Panc1 (cell line): ENCODE measurements around the gene SCCPDH. TPM values are rescaled to one million over a fixed set of nuclear protein-coding genes. Genes with fewer than 3 reads are reported as not detected.

Experiments used
- ATAC-seq: fragments of 200-7000 bp; cut with Tn5 transposase; 2 replicates; pipeline ENCODE4 v1.9.1; 2020; ENCODE audit warnings: mild to moderate bottlenecking, moderate library complexity
- BruUV-seq: library from RNA; stranded (reverse); fragments of 400-500 nt; replicated peaks from 2 replicates; lab custom pipeline; 2021; lab: Mats Ljungman, UMichigan
- CTCF ChIA-PET: fragments of 300-600 bp; sonication (Branson Sonifier 250); formaldehyde crosslinking; loops from one replicate; lab custom pipeline; 2022; ENCODE audit warnings: antibody characterized with exemption; lab: Charles Lee
- POLR2A ChIA-PET: fragments of 300-600 bp; sonication (Branson Sonifier 250); formaldehyde crosslinking; loops from one replicate; lab custom pipeline; 2022; ENCODE audit warnings: antibody characterized with exemption; lab: Charles Lee
- DNase-seq: peaks from one replicate; pipeline ENCODE4 v3.0.0-alpha.2; 2010; ENCODE audit warnings: low read depth, low spot score
- H3K27ac ChIP-seq: 2 replicates; pipeline ENCODE4 v1.5.1; 2011; ENCODE audit warnings: mild to moderate bottlenecking, low read length, inconsistent platforms
- H3K27me3 ChIP-seq: fragments of 200-500 bp; sonication (Bioruptor generic); 2 replicates; pipeline ENCODE4 v1.6.0; 2014; ENCODE audit warnings: low read length, inconsistent platforms; ENCODE audit not compliant: control insufficient read depth, insufficient read depth
- H3K36me3 ChIP-seq: fragments of 200-500 bp; sonication (Bioruptor generic); 2 replicates; pipeline ENCODE4 v1.5.1; 2014; ENCODE audit warnings: inconsistent platforms, mild to moderate bottlenecking, low read length, moderate library complexity; ENCODE audit not compliant: control insufficient read depth, insufficient read depth
- H3K4me1 ChIP-seq: 2 replicates; pipeline ENCODE4 v1.5.1; 2011; ENCODE audit warnings: inconsistent platforms, mild to moderate bottlenecking, low read length, moderate library complexity; ENCODE audit not compliant: control insufficient read depth, insufficient read depth
- H3K4me3 ChIP-seq, 2 experiments: 2 replicates each; pipeline ENCODE4 v1.5.1; 2011 to 2012; ENCODE audit warnings: low read depth in 2 of 2, low read length in 2 of 2, mild to moderate bottlenecking in 2 of 2, inconsistent platforms in 1 of 2, moderate library complexity in 1 of 2
- H3K9me3 ChIP-seq: fragments of 200-500 bp; sonication (Bioruptor generic); 2 replicates; pipeline ENCODE4 v1.5.1; 2014; ENCODE audit warnings: low read depth, mild to moderate bottlenecking, inconsistent platforms, low read length, moderate library complexity; ENCODE audit not compliant: control insufficient read depth, insufficient read depth
- POLR2AphosphoS5 ChIP-seq: IDR thresholded peaks from 2 replicates; pipeline ENCODE4 v1.6.1; 2012; ENCODE audit warnings: mild to moderate bottlenecking, low read depth, low read length, moderate library complexity
- SIN3A ChIP-seq: IDR thresholded peaks from 2 replicates; pipeline ENCODE4 v1.6.1; 2012; ENCODE audit warnings: low read depth, mild to moderate bottlenecking, low read length, moderate library complexity, borderline replicate concordance; ENCODE audit not compliant: insufficient read depth
- TCF7L2 ChIP-seq: IDR thresholded peaks from 2 replicates; pipeline ENCODE4 v1.6.1; 2011; ENCODE audit warnings: mild to moderate bottlenecking, low read depth, low read length, inconsistent platforms
- in situ Hi-C: cut with HindIII; loops from 2 replicates; pipeline ENCODE4 v1.10.0; 2016; ENCODE audit warnings: low sequenced_read_pairs, low pct_unique_long_range_greater_than_20kb
- intact Hi-C: fragments of 100-400 bp; cut with micrococcal nuclease; formaldehyde crosslinking; loops from one replicate; pipeline ENCODE4 v1.10.0; 2022; ENCODE audit not compliant: unreplicated experiment
- total RNA-seq: library from RNA; stranded (reverse); gene quantifications from one replicate; pipeline ENCODE4 v1.2.1, GENCODE V29; 2021; ENCODE audit not compliant: unreplicated experiment
- TF ChIP-seq, protein P1 (sequence below): fragments of 450-650 bp; IDR thresholded peaks from 2 replicates; pipeline ENCODE4 v1.5.1; 2017; ENCODE audit warnings: mild to moderate bottlenecking
- TF ChIP-seq, protein P2 (sequence below), 2 experiments: IDR thresholded peaks; 2 replicates each; pipeline ENCODE4 v1.6.1; 2011 to 2012; ENCODE audit warnings: low read depth in 2 of 2, control low read depth in 1 of 2, low read length in 1 of 2, mild to moderate bottlenecking in 1 of 2, moderate library complexity in 1 of 2; ENCODE audit not compliant: insufficient read depth in 1 of 2

The SCCPDH gene
- total RNA-seq, 1 experiment from 2014 or later, result 40.2 TPM

DNA sequence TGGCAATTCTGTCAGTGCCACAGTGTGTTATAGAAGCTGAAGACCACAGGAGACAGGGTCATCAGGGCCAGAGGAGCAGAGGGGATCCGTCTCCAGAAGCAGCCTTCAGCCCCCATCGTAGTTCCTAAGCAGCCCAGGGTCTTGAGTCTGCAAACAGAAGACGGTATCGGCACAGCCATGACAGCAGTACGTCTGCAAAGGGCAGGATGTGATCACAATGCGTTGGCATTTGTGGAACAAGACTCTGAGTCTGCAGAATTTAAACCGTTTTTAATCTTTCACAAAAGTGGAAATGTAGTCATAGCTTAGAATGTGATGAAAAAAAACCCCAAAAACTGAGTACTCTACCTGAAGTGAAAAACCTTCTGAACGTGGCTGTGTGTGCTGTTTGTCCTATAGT lies 44.0 kb upstream of the SCCPDH start:
- H3K4me1 ChIP-seq, result no peaks in the 10 kb centered on the region
- H3K4me3 ChIP-seq, result no peak overlapping the region
- H3K9me3 ChIP-seq, result no peaks in the 10 kb centered on the region
- no peak overlapping the region for H3K27ac ChIP-seq
- CTCF ChIA-PET, result interaction anchor here (1.2 kb wide), 1 partner anchor 9 kb away, joined by 7 read pairs; no protein-coding TSS in a partner anchor
- TF ChIP-seq, protein P1, sequence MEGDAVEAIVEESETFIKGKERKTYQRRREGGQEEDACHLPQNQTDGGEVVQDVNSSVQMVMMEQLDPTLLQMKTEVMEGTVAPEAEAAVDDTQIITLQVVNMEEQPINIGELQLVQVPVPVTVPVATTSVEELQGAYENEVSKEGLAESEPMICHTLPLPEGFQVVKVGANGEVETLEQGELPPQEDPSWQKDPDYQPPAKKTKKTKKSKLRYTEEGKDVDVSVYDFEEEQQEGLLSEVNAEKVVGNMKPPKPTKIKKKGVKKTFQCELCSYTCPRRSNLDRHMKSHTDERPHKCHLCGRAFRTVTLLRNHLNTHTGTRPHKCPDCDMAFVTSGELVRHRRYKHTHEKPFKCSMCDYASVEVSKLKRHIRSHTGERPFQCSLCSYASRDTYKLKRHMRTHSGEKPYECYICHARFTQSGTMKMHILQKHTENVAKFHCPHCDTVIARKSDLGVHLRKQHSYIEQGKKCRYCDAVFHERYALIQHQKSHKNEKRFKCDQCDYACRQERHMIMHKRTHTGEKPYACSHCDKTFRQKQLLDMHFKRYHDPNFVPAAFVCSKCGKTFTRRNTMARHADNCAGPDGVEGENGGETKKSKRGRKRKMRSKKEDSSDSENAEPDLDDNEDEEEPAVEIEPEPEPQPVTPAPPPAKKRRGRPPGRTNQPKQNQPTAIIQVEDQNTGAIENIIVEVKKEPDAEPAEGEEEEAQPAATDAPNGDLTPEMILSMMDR, result no peak
- TF ChIP-seq POLR2AphosphoS5, result no peak
- no peak for TF ChIP-seq TCF7L2
- BruUV-seq, result no TSS peak
- intact Hi-C loops, result no loop called here
- POLR2A ChIA-PET, result no interaction called here
- DNase-seq, result no peak
- in situ Hi-C loops, result no loop called here
- H3K27me3 ChIP-seq, result no peaks in the 10 kb centered on the region
- no peaks in the 10 kb centered on the region for H3K36me3 ChIP-seq
- ATAC-seq, result no peak

DNA sequence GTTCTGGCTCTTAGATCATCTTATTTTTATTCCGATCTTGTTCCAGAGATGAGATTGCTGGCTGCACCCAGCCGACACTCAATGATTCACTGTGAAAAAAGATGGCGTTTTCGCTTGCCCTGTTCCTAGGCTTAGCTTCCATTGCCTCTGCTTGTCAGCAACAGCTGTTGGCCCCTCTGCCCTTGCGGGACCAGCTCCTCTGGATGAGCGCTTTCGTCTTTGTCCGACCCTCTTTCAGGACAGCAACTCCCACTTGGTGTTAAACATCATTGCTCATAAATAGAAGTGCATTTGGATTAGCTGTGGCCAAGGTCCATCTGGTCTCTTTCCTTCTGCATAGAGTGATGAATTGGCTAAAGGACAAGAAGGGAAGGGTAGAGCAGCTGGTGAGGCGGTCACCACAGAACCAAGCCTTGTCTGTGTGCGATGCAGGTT lies 43.5 kb upstream of the SCCPDH start:
- ChIA-PET CTCF (interaction anchor here (1.2 kb wide), 1 partner anchor 9 kb away, joined by 7 read pairs; no protein-coding TSS in a partner anchor), POLR2A (no interaction called here)
- no TSS peak for BruUV-seq
- TF ChIP-seq TCF7L2, result no peak
- ATAC-seq (no peak), DNase-seq (no peak)
- intact Hi-C loops, result no loop called here
- in situ Hi-C loops, result no loop called here
- Histone ChIP-seq H3K27ac (no peak overlapping the region), H3K4me3 (no peak overlapping the region), H3K36me3 (no peaks in the 10 kb centered on the region), H3K27me3 (no peaks in the 10 kb centered on the region), H3K4me1 (no peaks in the 10 kb centered on the region), H3K9me3 (no peaks in the 10 kb centered on the region)

DNA sequence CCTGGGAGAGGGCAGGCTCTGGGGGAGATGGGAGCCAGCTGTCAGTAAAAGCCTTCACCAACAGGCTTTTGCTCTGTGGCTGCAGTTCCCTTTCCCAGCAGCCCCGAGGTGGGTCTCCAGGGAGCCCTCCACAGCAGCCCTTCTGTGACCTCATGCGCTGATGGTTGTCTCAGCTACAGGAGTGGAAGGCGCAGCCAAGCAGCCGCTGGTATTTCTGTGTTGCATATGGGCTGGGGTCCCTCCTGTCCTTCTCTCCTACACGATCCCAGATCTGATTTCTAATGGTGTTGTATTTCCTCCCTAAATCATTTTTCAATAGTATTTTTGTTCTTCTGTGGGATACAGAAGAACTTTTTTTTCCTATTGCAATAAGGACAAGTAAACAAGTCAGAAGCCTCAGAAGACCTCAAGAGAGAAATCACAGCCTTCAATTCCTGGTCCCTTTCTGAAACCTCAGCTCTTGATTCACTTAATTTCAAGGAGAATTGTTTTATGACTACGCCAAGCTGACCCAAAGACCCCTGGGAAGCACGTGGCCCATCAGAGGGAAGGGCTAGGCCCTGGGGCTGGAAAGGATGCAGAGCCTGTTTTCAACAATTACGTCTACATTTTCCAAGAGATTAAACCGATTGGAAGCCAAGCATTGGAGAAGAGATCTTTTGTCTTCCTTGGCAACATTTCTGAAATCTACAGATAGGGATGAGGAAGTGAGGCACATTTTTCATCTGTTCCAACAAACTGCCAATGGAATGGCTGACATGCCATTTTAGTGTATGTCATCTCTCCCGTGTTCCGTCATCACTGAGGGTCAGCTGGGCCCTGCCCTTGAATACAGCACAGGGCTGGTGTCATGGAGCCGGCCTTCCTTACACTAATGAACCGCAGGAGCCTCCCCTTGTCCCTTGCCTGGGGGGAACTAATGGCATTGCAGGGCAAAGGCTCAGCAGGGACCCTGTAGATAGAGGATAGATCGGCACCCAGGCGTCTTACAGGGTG lies 42.0 kb upstream of the SCCPDH start:
- no peak for ATAC-seq
- POLR2A ChIA-PET, result interaction anchor here (0.6 kb wide), 1 partner anchor 1700 kb away, joined by 8 read pairs; no protein-coding TSS in a partner anchor
- CTCF ChIA-PET, result no interaction called here

More for the DNA sequence above, 42.0 kb upstream of the SCCPDH start:
- H3K36me3 ChIP-seq, result no peaks in the 10 kb centered on the region
- H3K27ac ChIP-seq, result no peak overlapping the region
- H3K27me3 ChIP-seq, result no peaks in the 10 kb centered on the region
- no TSS peak for BruUV-seq
- DNase-seq, result no peak
- no peaks in the 10 kb centered on the region for H3K4me1 ChIP-seq
- in situ Hi-C loops, result no loop called here
- no peak overlapping the region for H3K4me3 ChIP-seq
- no peaks in the 10 kb centered on the region for H3K9me3 ChIP-seq
- TF ChIP-seq SIN3A (no peak), TCF7L2 (no peak), POLR2AphosphoS5 (no peak)
- TF ChIP-seq, protein P1, result no peak
- TF ChIP-seq, protein P2, sequence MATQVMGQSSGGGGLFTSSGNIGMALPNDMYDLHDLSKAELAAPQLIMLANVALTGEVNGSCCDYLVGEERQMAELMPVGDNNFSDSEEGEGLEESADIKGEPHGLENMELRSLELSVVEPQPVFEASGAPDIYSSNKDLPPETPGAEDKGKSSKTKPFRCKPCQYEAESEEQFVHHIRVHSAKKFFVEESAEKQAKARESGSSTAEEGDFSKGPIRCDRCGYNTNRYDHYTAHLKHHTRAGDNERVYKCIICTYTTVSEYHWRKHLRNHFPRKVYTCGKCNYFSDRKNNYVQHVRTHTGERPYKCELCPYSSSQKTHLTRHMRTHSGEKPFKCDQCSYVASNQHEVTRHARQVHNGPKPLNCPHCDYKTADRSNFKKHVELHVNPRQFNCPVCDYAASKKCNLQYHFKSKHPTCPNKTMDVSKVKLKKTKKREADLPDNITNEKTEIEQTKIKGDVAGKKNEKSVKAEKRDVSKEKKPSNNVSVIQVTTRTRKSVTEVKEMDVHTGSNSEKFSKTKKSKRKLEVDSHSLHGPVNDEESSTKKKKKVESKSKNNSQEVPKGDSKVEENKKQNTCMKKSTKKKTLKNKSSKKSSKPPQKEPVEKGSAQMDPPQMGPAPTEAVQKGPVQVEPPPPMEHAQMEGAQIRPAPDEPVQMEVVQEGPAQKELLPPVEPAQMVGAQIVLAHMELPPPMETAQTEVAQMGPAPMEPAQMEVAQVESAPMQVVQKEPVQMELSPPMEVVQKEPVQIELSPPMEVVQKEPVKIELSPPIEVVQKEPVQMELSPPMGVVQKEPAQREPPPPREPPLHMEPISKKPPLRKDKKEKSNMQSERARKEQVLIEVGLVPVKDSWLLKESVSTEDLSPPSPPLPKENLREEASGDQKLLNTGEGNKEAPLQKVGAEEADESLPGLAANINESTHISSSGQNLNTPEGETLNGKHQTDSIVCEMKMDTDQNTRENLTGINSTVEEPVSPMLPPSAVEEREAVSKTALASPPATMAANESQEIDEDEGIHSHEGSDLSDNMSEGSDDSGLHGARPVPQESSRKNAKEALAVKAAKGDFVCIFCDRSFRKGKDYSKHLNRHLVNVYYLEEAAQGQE (IDR thresholded peaks at IDR 0.05; ENCODE audit: insufficient read depth in 1 of 2, low read depth in 2 of 2, low read length in 1 of 2), result no peak
- intact Hi-C loops, result no loop called here
